ENCODE data around the gene RNF157.

The RNF157 gene

GRCh38 chr17:76142039-76142584 is 98.2 kb downstream of the RNF157 start:
- H3K27me3 ChIP-seq (ENCODE audit: control insufficient read depth, low read length): peaks cover 22% of the 10 kb centered on the region
- H3K9me3 ChIP-seq (ENCODE audit: control insufficient read depth, insufficient read depth, low read length): no peaks in the 10 kb centered on the region
- H3K4me3 ChIP-seq (ENCODE audit: low read length): no peak overlapping the region
- H3K4me2 ChIP-seq (ENCODE audit: low read length): no peak overlapping the region
- H3K27ac ChIP-seq (ENCODE audit: low read depth, low read length): no peak overlapping the region
- peaks cover 7% of the 10 kb centered on the region for H3F3A ChIP-seq (ENCODE audit: control insufficient read depth, insufficient read depth)
- no peaks in the 10 kb centered on the region for H3K36me3 ChIP-seq (ENCODE audit: control insufficient read depth, low read length)
- H4K20me1 ChIP-seq (ENCODE audit: control insufficient read depth, insufficient read depth, low read depth, low read length): no peaks in the 10 kb centered on the region
- no peaks in the 10 kb centered on the region for H3K79me2 ChIP-seq (ENCODE audit: control insufficient read depth, low read length)
- TF ChIP-seq, protein P1, sequence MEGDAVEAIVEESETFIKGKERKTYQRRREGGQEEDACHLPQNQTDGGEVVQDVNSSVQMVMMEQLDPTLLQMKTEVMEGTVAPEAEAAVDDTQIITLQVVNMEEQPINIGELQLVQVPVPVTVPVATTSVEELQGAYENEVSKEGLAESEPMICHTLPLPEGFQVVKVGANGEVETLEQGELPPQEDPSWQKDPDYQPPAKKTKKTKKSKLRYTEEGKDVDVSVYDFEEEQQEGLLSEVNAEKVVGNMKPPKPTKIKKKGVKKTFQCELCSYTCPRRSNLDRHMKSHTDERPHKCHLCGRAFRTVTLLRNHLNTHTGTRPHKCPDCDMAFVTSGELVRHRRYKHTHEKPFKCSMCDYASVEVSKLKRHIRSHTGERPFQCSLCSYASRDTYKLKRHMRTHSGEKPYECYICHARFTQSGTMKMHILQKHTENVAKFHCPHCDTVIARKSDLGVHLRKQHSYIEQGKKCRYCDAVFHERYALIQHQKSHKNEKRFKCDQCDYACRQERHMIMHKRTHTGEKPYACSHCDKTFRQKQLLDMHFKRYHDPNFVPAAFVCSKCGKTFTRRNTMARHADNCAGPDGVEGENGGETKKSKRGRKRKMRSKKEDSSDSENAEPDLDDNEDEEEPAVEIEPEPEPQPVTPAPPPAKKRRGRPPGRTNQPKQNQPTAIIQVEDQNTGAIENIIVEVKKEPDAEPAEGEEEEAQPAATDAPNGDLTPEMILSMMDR (IDR thresholded peaks at IDR 0.05; ENCODE audit: low read depth, low read length, poor library complexity, severe bottlenecking): no peak
- TF ChIP-seq EZH2phosphoT487 (IDR thresholded peaks at IDR 0.05; ENCODE audit: borderline replicate concordance, low read length): no peak
- no peaks in the 10 kb centered on the region for H3K9me2 ChIP-seq (replicated peaks; ENCODE audit: control insufficient read depth, low read length)
- peaks cover 63% of the 10 kb centered on the region for H3K4me1 ChIP-seq (ENCODE audit: control insufficient read depth, low read length)

- no peak within 1 kb of the TSS for H3K27ac ChIP-seq (ENCODE audit: low read depth, low read length)
- H3K9me3 ChIP-seq (ENCODE audit: control insufficient read depth, insufficient read depth, low read length): no peaks in the 10 kb centered on the region
- peak within 1 kb of the TSS; percentile 83 for H3K4me2 ChIP-seq (ENCODE audit: low read length)
- peaks cover 58% of the 10 kb centered on the region for H3K4me1 ChIP-seq (ENCODE audit: control insufficient read depth, low read length)
- H3K27me3 ChIP-seq (ENCODE audit: control insufficient read depth, low read length): peaks cover 22% of the 10 kb centered on the region
- H3K9me2 ChIP-seq (replicated peaks; ENCODE audit: control insufficient read depth, low read length): no peaks in the 10 kb centered on the region
- no peaks in the 10 kb centered on the region for H4K20me1 ChIP-seq (ENCODE audit: control insufficient read depth, insufficient read depth, low read depth, low read length)
- no peaks in the 10 kb centered on the region for H3K79me2 ChIP-seq (ENCODE audit: control insufficient read depth, low read length)
- H3F3A ChIP-seq (ENCODE audit: control insufficient read depth, insufficient read depth): peaks cover 7% of the 10 kb centered on the region
- H3K4me3 ChIP-seq (ENCODE audit: low read length): peak within 1 kb of the TSS; percentile 68
- no peak for TF ChIP-seq EZH2phosphoT487 (IDR thresholded peaks at IDR 0.05; ENCODE audit: borderline replicate concordance, low read length)
- TF ChIP-seq, protein P1 (IDR thresholded peaks at IDR 0.05; ENCODE audit: low read depth, low read length, poor library complexity, severe bottlenecking): no peak
- H3K36me3 ChIP-seq (ENCODE audit: control insufficient read depth, low read length): no peaks in the 10 kb centered on the region
Measured at GRCh38 chr17:76141212-76142038, 98.9 kb downstream of the RNF157 start, which contains the start of gene FOXJ1. Gene FOXJ1 (minus strand): TSS chr17:76141245. CDS start chr17:76140395, 850 bp downstream.

DNA sequence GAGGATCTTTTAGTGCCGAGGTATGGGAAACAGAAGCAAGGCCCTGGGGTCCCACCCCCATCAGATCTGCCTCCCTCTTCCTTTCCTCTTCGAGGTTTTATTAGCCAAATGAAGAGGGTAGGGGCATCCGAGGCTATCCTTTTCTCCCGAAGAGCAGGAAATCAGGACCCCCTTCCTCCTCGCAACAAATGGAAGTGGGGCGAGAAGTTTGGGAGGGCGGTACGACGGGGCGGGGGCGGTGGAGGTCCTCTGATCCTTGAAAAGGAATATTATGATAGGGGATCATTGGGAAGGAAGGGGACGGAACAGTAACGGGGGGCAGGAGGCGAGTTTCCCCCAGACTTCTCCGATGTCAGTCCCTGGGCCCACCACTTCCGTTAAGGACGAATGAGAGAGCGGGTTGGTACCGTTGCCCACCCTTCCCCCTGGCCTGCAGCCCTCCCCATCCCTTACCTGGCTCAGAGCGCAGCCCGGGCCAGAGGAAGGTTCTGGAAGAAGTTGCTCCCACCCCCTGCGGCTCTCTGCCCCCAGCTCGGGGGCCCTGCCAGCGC is 99.6 kb downstream of the RNF157 start:
- no peaks in the 10 kb centered on the region for H3K79me2 ChIP-seq (ENCODE audit: control insufficient read depth, low read length)
- TF ChIP-seq EZH2phosphoT487 (IDR thresholded peaks at IDR 0.05; ENCODE audit: borderline replicate concordance, low read length): no peak
- TF ChIP-seq, protein P1 (IDR thresholded peaks at IDR 0.05; ENCODE audit: low read depth, low read length, poor library complexity, severe bottlenecking): no peak
- H3K4me3 ChIP-seq (ENCODE audit: low read length): peak overlapping the region; percentile 68
- H3K27me3 ChIP-seq (ENCODE audit: control insufficient read depth, low read length): peaks cover 23% of the 10 kb centered on the region
- peaks cover 51% of the 10 kb centered on the region for H3K4me1 ChIP-seq (ENCODE audit: control insufficient read depth, low read length)
- peak overlapping the region; percentile 83 for H3K4me2 ChIP-seq (ENCODE audit: low read length)
- H3F3A ChIP-seq (ENCODE audit: control insufficient read depth, insufficient read depth): peaks cover 7% of the 10 kb centered on the region
- H3K27ac ChIP-seq (ENCODE audit: low read depth, low read length): no peak overlapping the region
- H4K20me1 ChIP-seq (ENCODE audit: control insufficient read depth, insufficient read depth, low read depth, low read length): no peaks in the 10 kb centered on the region
- no peaks in the 10 kb centered on the region for H3K9me2 ChIP-seq (replicated peaks; ENCODE audit: control insufficient read depth, low read length)
- no peaks in the 10 kb centered on the region for H3K36me3 ChIP-seq (ENCODE audit: control insufficient read depth, low read length)
- no peaks in the 10 kb centered on the region for H3K9me3 ChIP-seq (ENCODE audit: control insufficient read depth, insufficient read depth, low read length)

Data from DOHH2 (cell line).